Skeletal muscle tissue (tissue), 4 donors: Measurements from ENCODE around the gene RNF212. TPM values are rescaled to one million over a fixed set of nuclear protein-coding genes. Genes with fewer than 3 reads are reported as not detected.
A peak's percentile ranks its signal among the peaks of the same experiment; 100 is the strongest.

ENCODE experiments used
- H3K27ac ChIP-seq: one replicate; pipeline ENCODE4 v1.7.0; 2013; ENCODE audit warnings: mild to moderate bottlenecking, low read depth, low read length, inconsistent platforms
- H3K27me3 ChIP-seq, 3 donors: one replicate each; pipeline ENCODE4 v1.7.0; 2013; ENCODE audit warnings: low read length in 3 of 3; ENCODE audit not compliant: control insufficient read depth in 3 of 3, insufficient read depth in 3 of 3
- H3K36me3 ChIP-seq, 3 donors: one replicate each; pipeline ENCODE4 v1.7.0; 2013; ENCODE audit warnings: low read length in 3 of 3; ENCODE audit not compliant: control insufficient read depth in 3 of 3, insufficient read depth in 3 of 3
- H3K4me1 ChIP-seq, 3 donors: one replicate each; pipeline ENCODE4 v1.7.0; 2013; ENCODE audit warnings: low read length in 3 of 3, mild to moderate bottlenecking in 3 of 3; ENCODE audit not compliant: control insufficient read depth in 3 of 3, insufficient read depth in 3 of 3
- H3K4me3 ChIP-seq, 3 donors: one replicate each; pipeline ENCODE4 v1.7.0; 2013; ENCODE audit warnings: low read length in 3 of 3
- H3K9ac ChIP-seq, 3 donors: one replicate each; pipeline ENCODE4 v1.7.0; 2013; ENCODE audit warnings: low read length in 3 of 3, mild to moderate bottlenecking in 3 of 3, moderate library complexity in 2 of 3, low read depth in 1 of 3
- H3K9me3 ChIP-seq, 3 donors: one replicate each; pipeline ENCODE4 v1.7.0; 2013; ENCODE audit warnings: low read length in 3 of 3; ENCODE audit not compliant: control insufficient read depth in 3 of 3
- total RNA-seq: library from RNA; depleted of rRNA; stranded (reverse); fragments of >200 nt; gene quantifications from one replicate; pipeline ENCODE4 v1.2.3, GENCODE V29; 2014
- donor health status: Osteomylitis.

RNF212 gene
- total RNA-seq, 1 donor from 2014 or later, result 3.7 TPM

DNA sequence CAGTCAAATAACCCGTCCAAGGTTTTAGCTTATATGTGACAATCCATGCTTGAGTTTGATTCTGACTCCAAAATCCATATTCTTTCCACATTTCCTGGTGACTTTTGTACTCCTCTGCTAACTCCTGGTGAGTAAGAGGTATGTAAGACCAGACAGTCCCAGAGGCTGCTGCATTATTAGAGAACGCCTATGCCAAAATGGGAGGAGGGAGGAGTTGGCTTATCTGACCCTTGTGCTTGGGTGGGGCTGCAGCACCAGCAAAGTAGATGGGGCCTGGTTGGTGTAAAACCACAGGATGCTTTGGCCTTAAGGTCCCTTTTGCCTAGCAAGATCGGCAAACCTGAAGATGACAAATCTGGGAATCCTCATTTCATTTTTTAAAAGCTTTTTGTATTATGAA, 9.1 kb upstream of the RNF212 start:
- H3K4me3 ChIP-seq, result no peak overlapping the region
- H3K36me3 ChIP-seq, result no peaks in the 10 kb centered on the region
- no peaks in the 10 kb centered on the region for H3K9me3 ChIP-seq
- H3K27ac ChIP-seq, result no peak overlapping the region
- no peaks in the 10 kb centered on the region for H3K27me3 ChIP-seq
- no peaks in the 10 kb centered on the region for H3K4me1 ChIP-seq
- H3K9ac ChIP-seq, result no peak overlapping the region

DNA sequence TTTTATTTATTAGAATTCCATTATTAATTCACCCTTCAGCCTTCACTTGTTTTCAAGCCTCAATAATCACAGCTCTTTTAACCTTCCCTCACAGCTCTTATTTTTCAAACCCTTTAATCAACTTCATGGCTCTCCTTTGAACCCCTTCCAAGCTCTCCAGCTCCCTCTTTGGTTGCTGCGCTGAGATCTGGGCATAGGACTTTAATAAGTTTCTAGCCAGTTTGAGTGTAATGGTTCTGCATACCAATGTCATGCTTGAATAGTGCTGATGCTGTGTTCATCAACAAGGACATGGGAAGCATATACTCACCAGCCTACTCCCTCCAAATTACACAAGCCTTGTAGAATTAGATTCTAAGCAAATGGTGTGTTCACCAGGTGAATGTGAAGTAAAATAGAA, 3.5 kb upstream of the RNF212 start:
- H3K4me3 ChIP-seq, result no peak overlapping the region
- peaks cover 13 to 14% (median 14%) of the 10 kb centered on the region in 3 donors for H3K27me3 ChIP-seq

DNA sequence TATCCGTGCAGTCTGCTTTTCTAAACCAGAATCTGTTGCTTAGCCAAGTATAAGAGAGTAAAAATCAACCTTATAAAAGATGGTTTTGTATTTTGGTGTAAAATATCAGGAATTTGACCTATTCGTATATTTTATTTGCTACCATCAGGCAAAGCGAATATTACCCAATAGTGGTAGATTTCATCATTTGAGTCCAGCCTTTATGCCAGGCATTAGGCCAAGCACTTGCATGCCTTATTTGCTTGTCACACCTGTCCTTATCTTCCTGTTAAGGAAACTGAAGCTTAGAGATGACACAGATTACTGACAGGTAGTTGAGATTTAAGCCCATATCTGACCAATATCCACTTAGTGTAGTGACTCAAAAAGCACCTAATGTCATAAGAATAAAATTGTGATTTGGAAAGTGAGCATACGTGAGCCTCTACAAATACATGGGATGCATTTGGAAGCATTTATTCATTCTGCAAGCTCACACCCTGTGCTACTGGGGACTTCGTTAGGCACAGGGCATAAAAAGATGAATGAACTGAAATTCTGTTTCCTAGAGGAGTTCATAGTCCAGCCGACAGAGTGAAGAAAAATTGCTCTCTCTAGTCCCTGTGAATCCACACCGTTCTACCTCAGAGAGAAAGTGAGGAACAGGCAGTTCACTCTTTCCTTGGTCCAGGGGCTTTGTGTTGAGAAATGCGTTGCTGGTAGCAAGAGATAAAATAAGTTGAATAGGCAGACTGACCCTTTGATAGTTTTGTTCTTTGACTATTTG, 2.3 kb upstream of the RNF212 start:
- no peaks in the 10 kb centered on the region for H3K36me3 ChIP-seq
- no peaks in the 10 kb centered on the region for H3K4me1 ChIP-seq
- no peak overlapping the region for H3K4me3 ChIP-seq
- no peaks in the 10 kb centered on the region for H3K9me3 ChIP-seq
- no peak overlapping the region for H3K9ac ChIP-seq
- H3K27ac ChIP-seq, result no peak overlapping the region
- peaks cover 24 to 25% (median 25%) of the 10 kb centered on the region in 3 donors for H3K27me3 ChIP-seq

More for the DNA sequence above, 3.5 kb upstream of the RNF212 start:
- H3K27ac ChIP-seq, result no peak overlapping the region
- H3K9me3 ChIP-seq, result no peaks in the 10 kb centered on the region
- H3K4me1 ChIP-seq, result no peaks in the 10 kb centered on the region
- H3K36me3 ChIP-seq, result no peaks in the 10 kb centered on the region
- no peak overlapping the region for H3K9ac ChIP-seq

DNA sequence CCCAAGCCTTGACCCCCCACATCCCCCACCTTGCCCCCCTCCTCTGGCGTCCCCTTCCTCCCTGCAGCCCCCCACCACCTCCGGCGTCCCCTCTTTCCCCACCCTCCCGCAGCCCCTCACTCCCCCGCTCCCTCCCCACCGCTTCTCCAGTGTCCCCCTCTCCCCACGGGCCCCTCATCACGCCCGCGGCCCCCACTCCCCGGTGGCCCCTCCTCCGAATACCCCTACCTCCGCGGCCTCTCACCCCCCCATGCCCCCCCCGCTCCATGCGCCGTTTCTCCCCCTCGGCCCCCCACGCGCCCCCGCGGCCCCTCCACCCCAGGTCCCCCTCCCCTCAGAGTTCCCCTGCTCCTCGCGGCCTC, 562 bp downstream of the RNF212 start:
- H3K9me3 ChIP-seq, result no peaks in the 10 kb centered on the region
- no peak overlapping the region for H3K27ac ChIP-seq
- peaks cover 33 to 41% (median 40%) of the 10 kb centered on the region in 3 donors for H3K27me3 ChIP-seq
- H3K36me3 ChIP-seq, result no peaks in the 10 kb centered on the region
- H3K4me3 ChIP-seq, result no peak overlapping the region
- H3K4me1 ChIP-seq, result no peaks in the 10 kb centered on the region
- H3K9ac ChIP-seq, result no peak overlapping the region

DNA sequence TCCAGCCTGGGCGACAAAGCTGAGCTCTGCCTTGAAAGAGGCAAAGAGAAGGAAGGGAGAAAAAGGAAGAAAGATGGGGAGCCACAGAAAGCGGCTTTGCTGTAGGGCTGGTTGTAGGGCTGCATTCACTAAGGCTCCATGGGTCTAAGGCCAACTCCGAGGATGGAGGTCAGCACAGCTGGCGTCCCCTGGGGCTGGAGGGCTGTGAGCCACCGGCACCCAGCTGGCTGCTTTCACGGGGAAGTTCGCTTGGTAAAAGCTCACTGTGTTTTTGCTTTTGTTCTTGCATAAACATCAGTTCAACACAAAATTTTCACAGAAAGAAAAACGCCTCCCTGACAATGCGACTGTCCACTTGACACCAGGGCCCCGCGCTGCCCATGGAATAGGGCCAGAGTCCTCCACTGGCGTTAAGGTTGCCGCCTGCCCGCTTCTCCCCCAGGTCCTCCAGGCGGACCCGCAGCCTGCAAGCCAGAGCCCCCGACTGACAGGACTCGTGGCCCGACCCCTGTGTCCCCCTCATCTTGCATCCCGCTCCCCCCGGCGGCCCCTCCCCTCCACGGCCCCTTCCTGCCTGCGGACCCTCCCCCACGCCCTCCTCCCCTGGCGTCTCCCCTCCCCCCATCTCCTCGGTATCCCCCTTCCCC, 1.1 kb downstream of the RNF212 start:
- Histone ChIP-seq H3K9ac (peak overlapping the region in 1 of 3 donors; percentile 25), H3K9me3 (no peaks in the 10 kb centered on the region), H3K4me3 (no peak overlapping the region), H3K27me3 (peaks cover 33 to 41% (median 40%) of the 10 kb centered on the region in 3 donors), H3K4me1 (no peaks in the 10 kb centered on the region), H3K36me3 (no peaks in the 10 kb centered on the region), H3K27ac (no peak overlapping the region)

DNA sequence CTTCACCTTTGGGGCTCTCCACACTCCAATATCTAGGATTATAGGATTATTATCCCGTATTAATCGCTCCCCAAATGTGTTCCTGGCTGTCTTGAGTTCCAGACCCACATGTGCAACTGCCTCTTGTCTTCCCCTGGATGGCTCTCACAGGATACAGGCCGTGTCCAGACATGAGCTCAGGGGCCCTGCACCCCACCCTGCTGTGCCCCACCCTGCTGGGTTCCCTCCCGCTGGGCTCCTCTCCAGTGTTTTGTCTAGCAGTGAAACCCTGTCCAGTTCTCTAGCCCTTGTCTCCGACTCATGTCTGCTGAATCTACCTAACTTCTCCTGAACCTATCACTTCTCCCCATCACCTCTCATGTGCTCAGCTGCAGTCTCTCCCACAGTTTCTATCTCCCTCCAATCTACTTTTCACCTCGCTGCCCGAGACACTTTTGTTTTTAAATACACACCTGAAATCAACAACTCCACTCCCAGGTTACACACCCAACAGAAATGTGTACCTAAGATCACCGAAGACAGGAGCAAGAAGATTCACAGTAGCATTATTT, 2.0 kb downstream of the RNF212 start:
- Histone ChIP-seq H3K9ac (no peak overlapping the region), H3K36me3 (no peaks in the 10 kb centered on the region), H3K4me1 (no peaks in the 10 kb centered on the region), H3K27ac (no peak overlapping the region), H3K27me3 (peaks cover 33 to 41% (median 40%) of the 10 kb centered on the region in 3 donors), H3K9me3 (no peaks in the 10 kb centered on the region), H3K4me3 (no peak overlapping the region)

DNA sequence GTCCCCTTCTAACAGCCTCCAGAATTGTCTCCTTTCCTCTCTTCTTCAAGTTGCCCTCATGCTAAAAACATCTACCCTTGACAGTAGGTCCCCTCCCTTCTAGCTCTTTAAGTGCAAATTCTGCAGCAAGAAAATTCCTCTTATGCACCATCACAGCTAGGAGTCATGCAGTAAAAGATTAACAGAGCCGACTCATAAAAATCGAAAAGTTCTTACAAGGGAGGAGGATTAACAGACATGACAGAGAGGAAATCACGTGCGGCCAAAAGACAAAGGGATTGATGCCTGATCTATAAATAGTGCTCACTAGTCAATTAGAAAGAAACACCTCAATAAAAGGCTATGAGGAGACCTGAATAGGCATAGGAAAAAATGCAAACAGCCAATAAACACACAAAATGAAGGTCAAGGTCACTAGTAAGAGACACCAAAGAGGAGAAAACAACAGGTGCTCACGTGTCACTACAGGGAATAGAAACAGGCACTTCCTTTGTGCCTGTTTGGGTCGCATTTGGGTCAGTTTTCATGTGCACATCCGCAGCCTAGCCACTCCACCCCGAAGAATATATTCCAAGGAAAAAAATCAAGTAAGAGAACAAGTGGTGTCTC, 3.4 kb downstream of the RNF212 start:
- Histone ChIP-seq H3K36me3 (no peaks in the 10 kb centered on the region), H3K4me1 (no peaks in the 10 kb centered on the region), H3K4me3 (no peak overlapping the region), H3K9me3 (no peaks in the 10 kb centered on the region), H3K9ac (no peak overlapping the region), H3K27ac (no peak overlapping the region), H3K27me3 (peaks cover 32 to 40% (median 38%) of the 10 kb centered on the region in 3 donors)

DNA sequence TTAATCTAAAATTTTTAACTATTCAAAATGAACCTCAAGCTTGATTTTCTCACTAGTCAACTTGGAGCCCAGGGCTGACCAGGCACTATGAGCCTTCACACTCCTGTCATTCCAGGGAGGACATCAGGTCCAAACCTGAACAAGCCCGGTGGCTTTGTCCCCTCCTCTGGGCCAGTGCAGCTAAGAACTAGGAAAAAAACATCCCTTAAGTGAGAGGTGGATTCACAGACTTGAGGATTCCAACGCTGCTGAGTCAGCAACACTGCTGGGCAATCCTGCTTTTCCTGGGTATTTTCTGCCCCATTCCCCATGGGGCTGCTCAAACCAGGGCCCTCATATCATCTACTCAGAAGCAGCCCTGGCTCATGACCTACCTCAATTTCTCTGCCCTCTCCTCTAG, 4.0 kb downstream of the RNF212 start:
- no peak overlapping the region for H3K9ac ChIP-seq
- no peaks in the 10 kb centered on the region for H3K4me1 ChIP-seq
- H3K4me3 ChIP-seq, result no peak overlapping the region
- H3K9me3 ChIP-seq, result no peaks in the 10 kb centered on the region
- H3K36me3 ChIP-seq, result no peaks in the 10 kb centered on the region
- no peak overlapping the region for H3K27ac ChIP-seq
- peaks cover 32 to 40% (median 38%) of the 10 kb centered on the region in 3 donors for H3K27me3 ChIP-seq

DNA sequence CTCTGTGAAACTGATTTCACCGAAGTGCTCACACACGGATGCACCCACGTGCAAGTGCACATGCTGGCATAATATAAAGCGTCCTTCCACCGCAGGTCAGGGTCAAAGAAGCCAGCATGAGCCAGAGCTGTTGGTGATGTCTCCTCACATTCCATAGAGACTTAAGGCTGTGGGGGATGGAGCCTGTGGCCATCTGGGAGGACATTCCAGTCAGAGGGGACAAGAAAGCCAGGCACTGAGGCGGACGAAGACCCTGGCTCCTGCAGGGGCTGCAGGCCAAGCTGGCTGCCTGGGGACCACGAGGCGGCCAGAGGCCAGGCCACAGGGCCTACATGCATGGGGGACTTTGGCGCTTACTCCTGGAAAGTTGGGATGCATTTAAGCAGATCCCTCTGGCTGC, 7.7 kb downstream of the RNF212 start:
- H3K9ac ChIP-seq, result no peak overlapping the region
- H3K9me3 ChIP-seq, result no peaks in the 10 kb centered on the region
- H3K36me3 ChIP-seq, result no peaks in the 10 kb centered on the region
- H3K27me3 ChIP-seq, result peaks cover 11 to 15% (median 14%) of the 10 kb centered on the region in 3 donors
- no peak overlapping the region for H3K4me3 ChIP-seq
- no peaks in the 10 kb centered on the region for H3K4me1 ChIP-seq
- no peak overlapping the region for H3K27ac ChIP-seq

DNA sequence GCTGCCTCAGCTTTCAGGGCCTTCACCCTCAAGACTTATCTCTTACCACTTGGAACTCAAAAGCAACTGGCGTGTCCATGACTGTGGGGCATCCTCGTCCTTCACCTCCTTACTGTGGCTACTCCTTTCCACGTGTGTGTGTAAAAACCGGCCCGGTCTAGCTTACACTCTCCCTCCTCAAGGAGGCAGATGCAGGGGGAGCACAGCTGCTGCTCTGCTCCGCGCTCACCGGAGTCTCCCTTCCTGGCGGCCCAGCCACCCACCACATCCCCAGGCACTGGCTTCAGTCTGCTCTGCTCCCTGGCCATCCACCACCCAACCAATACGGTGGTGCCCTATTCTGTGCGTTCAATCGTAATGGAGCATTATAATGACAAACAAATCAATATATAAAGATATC, 8.3 kb downstream of the RNF212 start:
- no peak overlapping the region for H3K27ac ChIP-seq
- peaks cover 5 to 10% (median 9%) of the 10 kb centered on the region in 3 donors for H3K27me3 ChIP-seq
- no peak overlapping the region for H3K9ac ChIP-seq
- no peaks in the 10 kb centered on the region for H3K9me3 ChIP-seq
- no peaks in the 10 kb centered on the region for H3K4me1 ChIP-seq
- no peak overlapping the region for H3K4me3 ChIP-seq
- no peaks in the 10 kb centered on the region for H3K36me3 ChIP-seq
